IMR-90 (cell line): ENCODE measurements around the gene SLC35F3. TPM values are rescaled to one million over a fixed set of nuclear protein-coding genes. Genes with fewer than 3 reads are reported as not detected.

ENCODE experiments used
- ATAC-seq: fragments of 200-7000 bp; cut with Tn5 transposase; 2 replicates; pipeline ENCODE4 v1.9.1; 2020; ENCODE audit warnings: low read depth, mild to moderate bottlenecking, moderate library complexity
- BruUV-seq: library from RNA; stranded (reverse); fragments of 400-500 nt; replicated peaks from 2 replicates; lab custom pipeline; 2021; lab: Mats Ljungman, UMichigan
- CTCF ChIA-PET: fragments of 300-600 bp; formaldehyde crosslinking; extraction: SDS; loops from one replicate; lab custom pipeline; 2021; ENCODE audit warnings: antibody characterized with exemption; lab: Yijun Ruan, JAX
- POLR2A ChIA-PET: fragments of 300-600 bp; sonication (Branson Sonifier 250); formaldehyde crosslinking; loops from one replicate; lab custom pipeline; 2022; ENCODE audit warnings: antibody characterized with exemption; ENCODE audit not compliant: unreplicated experiment; lab: Charles Lee
- DNase-seq: peaks from one replicate; pipeline ENCODE4 v3.0.0; 2013
- H2AFZ ChIP-seq: replicated peaks from 2 replicates; pipeline ENCODE3; 2013; ENCODE audit warnings: low read length, mild to moderate bottlenecking; ENCODE audit not compliant: poor library complexity
- H2AK5ac ChIP-seq: 2 replicates; pipeline ENCODE4 v1.6.1; 2013; ENCODE audit warnings: low read depth, low read length, inconsistent platforms
- H2AK9ac ChIP-seq: replicated peaks from 2 replicates; pipeline ENCODE3; 2013; ENCODE audit warnings: mild to moderate bottlenecking, low read depth, low read length, moderate library complexity; ENCODE audit not compliant: poor library complexity
- H2BK120ac ChIP-seq: 2 replicates; pipeline ENCODE4 v1.6.1; 2013; ENCODE audit warnings: low read depth, low read length, inconsistent platforms
- H2BK15ac ChIP-seq: 3 replicates; pipeline ENCODE4 v1.6.1; 2013; ENCODE audit warnings: low read depth, low read length, inconsistent platforms
- H2BK20ac ChIP-seq: 2 replicates; pipeline ENCODE4 v1.6.1; 2013; ENCODE audit warnings: low read depth, mild to moderate bottlenecking, inconsistent platforms, low read length, moderate library complexity
- H2BK5ac ChIP-seq: 2 replicates; pipeline ENCODE4 v1.6.1; 2013; ENCODE audit warnings: mild to moderate bottlenecking, low read depth, low read length, inconsistent platforms; ENCODE audit not compliant: poor library complexity, severe bottlenecking
- H3K14ac ChIP-seq: replicated peaks from 2 replicates; pipeline ENCODE4 v1.6.1; 2013; ENCODE audit warnings: low read depth, low read length, inconsistent platforms
- H3K18ac ChIP-seq: 2 replicates; pipeline ENCODE4 v1.6.1; 2013; ENCODE audit warnings: low read depth, low read length, control low read depth
- H3K23ac ChIP-seq: 2 replicates; pipeline ENCODE4 v1.6.1; 2013; ENCODE audit warnings: low read depth, low read length, inconsistent platforms
- H3K27ac ChIP-seq: 2 replicates; pipeline ENCODE4 v1.5.1; 2013; ENCODE audit warnings: mild to moderate bottlenecking, control low read depth, low read length; ENCODE audit not compliant: insufficient read depth
- H3K27me3 ChIP-seq: 2 replicates; pipeline ENCODE4 v1.6.1; 2013; ENCODE audit warnings: low read length; ENCODE audit not compliant: control insufficient read depth, insufficient read depth
- H3K36me3 ChIP-seq: 2 replicates; pipeline ENCODE4 v1.6.1; 2013; ENCODE audit warnings: low read length, mixed read lengths; ENCODE audit not compliant: control insufficient read depth, insufficient read depth
- H3K4ac ChIP-seq: 2 replicates; pipeline ENCODE4 v1.6.1; 2013; ENCODE audit warnings: low read depth, low read length, inconsistent platforms
- H3K4me1 ChIP-seq: 2 replicates; pipeline ENCODE4 v1.6.1; 2013; ENCODE audit warnings: low read length, mixed read lengths; ENCODE audit not compliant: control insufficient read depth, insufficient read depth
- H3K4me2 ChIP-seq: 2 replicates; pipeline ENCODE4 v1.6.1; 2013; ENCODE audit warnings: low read depth, mild to moderate bottlenecking, control low read depth, low read length, moderate library complexity
- H3K4me3 ChIP-seq: 2 replicates; pipeline ENCODE4 v1.5.1; 2013; ENCODE audit warnings: low read depth, mild to moderate bottlenecking, control low read depth, low read length, moderate library complexity; ENCODE audit not compliant: insufficient read depth
- H3K56ac ChIP-seq: 2 replicates; pipeline ENCODE4 v1.6.1; 2013; ENCODE audit warnings: low read length, inconsistent platforms; ENCODE audit not compliant: insufficient read depth; ENCODE audit errors: extremely low read depth
- H3K79me1 ChIP-seq, 2 experiments: 2 replicates each; pipeline ENCODE4 v1.6.1; 2013; ENCODE audit warnings: low read length in 2 of 2, inconsistent platforms in 1 of 2, low read depth in 1 of 2
- H3K9ac ChIP-seq: 2 replicates; pipeline ENCODE4 v1.6.1; 2013; ENCODE audit warnings: low read depth, low read length, control low read depth
- H3K9me1 ChIP-seq: 2 replicates; pipeline ENCODE4 v1.6.1; 2013; ENCODE audit warnings: low read length, inconsistent platforms; ENCODE audit not compliant: insufficient read depth
- H3K9me3 ChIP-seq: 2 replicates; pipeline ENCODE4 v1.6.1; 2013; ENCODE audit warnings: low read length; ENCODE audit not compliant: control insufficient read depth, insufficient read depth
- H4K20me1 ChIP-seq: 2 replicates; pipeline ENCODE4 v1.6.1; 2013; ENCODE audit warnings: low read length, inconsistent platforms; ENCODE audit not compliant: insufficient read depth
- H4K5ac ChIP-seq: 2 replicates; pipeline ENCODE4 v1.6.1; 2013; ENCODE audit warnings: mild to moderate bottlenecking, low read depth, low read length, control low read depth
- H4K8ac ChIP-seq, 2 experiments: 2 replicates each; pipeline ENCODE4 v1.6.1; 2013; ENCODE audit warnings: low read depth in 2 of 2, low read length in 2 of 2, control low read depth in 1 of 2, inconsistent platforms in 1 of 2
- H4K91ac ChIP-seq: 2 replicates; pipeline ENCODE4 v1.6.1; 2013; ENCODE audit warnings: low read depth, low read length, inconsistent platforms; ENCODE audit not compliant: insufficient read depth
- BHLHE40 ChIP-seq: fragments of 150-350 bp; IDR thresholded peaks from 2 replicates; pipeline ENCODE4 v1.6.1; 2016; ENCODE audit warnings: mild to moderate bottlenecking, low read depth, low read length
- FOS ChIP-seq: fragments of 150-350 bp; IDR thresholded peaks from 2 replicates; pipeline ENCODE4 v1.6.1; 2016; ENCODE audit warnings: low read depth, low read length
- MAFK ChIP-seq: IDR thresholded peaks from 2 replicates; pipeline ENCODE4 v1.6.1; 2012; ENCODE audit warnings: low read depth, low read length, improper control_type of control experiment
- MAZ ChIP-seq: IDR thresholded peaks from 2 replicates; pipeline ENCODE4 v1.6.1; 2012; ENCODE audit warnings: low read depth, mild to moderate bottlenecking, low read length, improper control_type of control experiment, moderate library complexity, borderline replicate concordance
- RCOR1 ChIP-seq: IDR thresholded peaks from 2 replicates; pipeline ENCODE4 v1.6.1; 2012; ENCODE audit warnings: mild to moderate bottlenecking, low read length, improper control_type of control experiment; ENCODE audit not compliant: insufficient replicate concordance
- WGBS, 2 experiments: methylation state at CpG; one replicate each; pipeline versions ENCODE4 v1.1.5 to v1.1.7; 2013; ENCODE audit warnings: missing lambda C conversion rate in 2 of 2; ENCODE audit not compliant: insufficient read length in 1 of 2; ENCODE audit errors: extremely low coverage in 2 of 2; 5-methylcytosine and 5-hydroxymethylcytosine counted together
- dilution Hi-C: fragments of 300-500 bp; cut with HindIII; formaldehyde crosslinking; loops from one replicate; pipeline ENCODE4 v1.14.3; 2018; ENCODE audit warnings: low sequenced_read_pairs; ENCODE audit not compliant: unreplicated experiment
- in situ Hi-C: fragments of 300-500 bp; cut with MboI; formaldehyde crosslinking; loops from 3 replicates; pipeline ENCODE4 v1.14.3; 2019; ENCODE audit warnings: low sequenced_read_pairs, inconsistent platforms, mixed read lengths
- intact Hi-C: fragments of 100-400 bp; cut with micrococcal nuclease; formaldehyde crosslinking; loops from 2 replicates; pipeline ENCODE4 v1.10.0; 2022
- polyA plus RNA-seq, 3 experiments: library from polyadenylated mRNA; depleted of rRNA; stranded (reverse); fragments of >200 nt; gene quantifications; 2 replicates each; pipeline ENCODE4 v1.2.3, GENCODE V29; 2012; ENCODE audit warnings: low replicate concordance in 1 of 3
- total RNA-seq: library from RNA; depleted of rRNA; stranded (reverse); fragments of >200 nt; gene quantifications from 2 replicates; pipeline ENCODE4 v1.2.3, GENCODE V29; 2012

SLC35F3 gene
- total and polyA plus RNA-seq, 2 of the 4 experiments (the other 2 are of a cell fraction) = under 0.01 to 0.17 TPM

DNA sequence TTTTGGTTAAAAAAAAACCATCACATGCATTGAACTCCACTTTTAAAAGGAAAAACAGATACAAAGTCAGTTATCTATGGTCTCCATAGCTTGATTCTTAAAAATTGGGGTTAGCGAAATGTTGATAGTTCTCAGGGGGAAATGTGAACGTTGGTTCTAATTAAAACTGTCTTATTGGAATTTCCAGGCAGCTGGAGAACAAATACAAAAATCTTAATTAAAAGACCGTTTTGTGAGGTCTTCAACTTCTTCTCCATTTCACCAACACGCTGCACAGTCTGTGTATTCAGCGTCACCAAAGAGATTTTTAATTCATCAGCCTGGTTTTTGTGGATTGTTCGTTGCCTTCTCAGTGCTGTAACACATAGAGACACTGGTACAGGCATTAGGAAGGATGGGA lies 369.5 kb downstream of the SLC35F3 start:
- dilution Hi-C loops (no loop called here), intact Hi-C loops (no loop called here), in situ Hi-C loops (no loop called here)
- no peak overlapping the region for H3K4me2 ChIP-seq
- no peaks in the 10 kb centered on the region for H3K36me3 ChIP-seq
- H3K27me3 ChIP-seq = no peaks in the 10 kb centered on the region
- no peak overlapping the region for H2BK15ac ChIP-seq
- no peak overlapping the region for H4K8ac ChIP-seq
- H3K9ac ChIP-seq = no peak overlapping the region
- no peak overlapping the region for H2BK20ac ChIP-seq
- no peak overlapping the region for H3K23ac ChIP-seq
- no TSS peak for BruUV-seq
- no peak overlapping the region for H2AFZ ChIP-seq
- H2AK9ac ChIP-seq = no peak overlapping the region
- CTCF ChIA-PET = interaction anchor here (0.6 kb wide), 1 partner anchor 10 kb away, joined by 3 read pairs; no protein-coding TSS in a partner anchor
- no peaks in the 10 kb centered on the region for H4K20me1 ChIP-seq
- no peak overlapping the region for H2AK5ac ChIP-seq
- no peaks in the 10 kb centered on the region for H3K4me1 ChIP-seq
- no peak overlapping the region for H3K4me3 ChIP-seq
- no peaks in the 10 kb centered on the region for H3K9me3 ChIP-seq
- H2BK5ac ChIP-seq = no peak overlapping the region
- TF ChIP-seq BHLHE40 = no peak
- TF ChIP-seq MAZ = no peak
- no peak for TF ChIP-seq MAFK
- no peak for TF ChIP-seq RCOR1
- TF ChIP-seq FOS = no peak
- DNase-seq (no peak), ATAC-seq (no peak)
- no peak overlapping the region for H4K5ac ChIP-seq
- H3K14ac ChIP-seq = no peak overlapping the region
- no peaks in the 10 kb centered on the region for H3K79me1 ChIP-seq
- no peak overlapping the region for H2BK120ac ChIP-seq
- no peaks in the 10 kb centered on the region for H3K9me1 ChIP-seq
- H3K56ac ChIP-seq = no peak overlapping the region
- POLR2A ChIA-PET = no interaction called here
- no peak overlapping the region for H4K91ac ChIP-seq
- no peak overlapping the region for H3K4ac ChIP-seq
- no peak overlapping the region for H3K27ac ChIP-seq
- no peak overlapping the region for H3K18ac ChIP-seq
- no CpG with 5 or more reads among the region's 6 CpGs for WGBS, 2 experiments
